ENCODE measurements around the gene PSMD13. TPM values are rescaled to one million over a fixed set of nuclear protein-coding genes. Genes with fewer than 3 reads are reported as not detected.

Gene PSMD13
- total RNA-seq, 1 donor from 2014 or later = 190 TPM

DNA sequence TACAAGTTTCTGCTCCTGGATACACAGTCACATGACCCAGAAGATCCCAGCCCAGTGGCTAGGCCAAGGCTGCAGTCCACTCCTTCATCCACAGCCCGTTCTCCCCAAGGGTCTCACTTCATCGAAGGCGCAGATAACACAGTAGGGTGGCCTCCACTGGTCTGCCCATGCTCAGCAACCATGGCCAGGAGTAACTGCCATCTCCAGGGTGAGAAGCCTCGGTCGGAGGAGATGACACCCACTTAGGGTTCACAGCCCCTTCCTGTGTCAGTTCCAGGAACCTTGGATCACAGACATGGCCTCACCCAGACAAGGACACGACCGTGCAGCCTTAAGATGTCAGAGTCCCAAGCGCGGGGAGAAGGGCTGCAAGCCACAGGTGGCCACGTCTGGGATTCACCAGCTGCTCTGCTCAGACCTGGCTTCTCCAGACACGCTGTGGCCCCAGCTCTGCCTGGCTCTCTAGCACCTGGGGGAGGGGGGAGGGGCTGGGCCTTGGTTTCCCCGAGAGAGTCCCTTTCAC, 32.1 kb upstream of the PSMD13 start:
- no peak for DNase-seq (ENCODE audit: low read depth in 2 of 2)

GRCh38 chr11:205221-206001, 31.4 kb upstream of the PSMD13 start:
- DNase-seq (ENCODE audit: low read depth in 2 of 2) = no peak

- DNase-seq (ENCODE audit: low read depth in 2 of 2) = no peak
Observed at GRCh38 chr11:206002-206384, 30.8 kb upstream of the PSMD13 start.

- DNase-seq (ENCODE audit: low read depth in 2 of 2) = peak in 1 of 2 donors; percentile 46
Observed at GRCh38 chr11:206526-207207, 30.1 kb upstream of the PSMD13 start.

DNA sequence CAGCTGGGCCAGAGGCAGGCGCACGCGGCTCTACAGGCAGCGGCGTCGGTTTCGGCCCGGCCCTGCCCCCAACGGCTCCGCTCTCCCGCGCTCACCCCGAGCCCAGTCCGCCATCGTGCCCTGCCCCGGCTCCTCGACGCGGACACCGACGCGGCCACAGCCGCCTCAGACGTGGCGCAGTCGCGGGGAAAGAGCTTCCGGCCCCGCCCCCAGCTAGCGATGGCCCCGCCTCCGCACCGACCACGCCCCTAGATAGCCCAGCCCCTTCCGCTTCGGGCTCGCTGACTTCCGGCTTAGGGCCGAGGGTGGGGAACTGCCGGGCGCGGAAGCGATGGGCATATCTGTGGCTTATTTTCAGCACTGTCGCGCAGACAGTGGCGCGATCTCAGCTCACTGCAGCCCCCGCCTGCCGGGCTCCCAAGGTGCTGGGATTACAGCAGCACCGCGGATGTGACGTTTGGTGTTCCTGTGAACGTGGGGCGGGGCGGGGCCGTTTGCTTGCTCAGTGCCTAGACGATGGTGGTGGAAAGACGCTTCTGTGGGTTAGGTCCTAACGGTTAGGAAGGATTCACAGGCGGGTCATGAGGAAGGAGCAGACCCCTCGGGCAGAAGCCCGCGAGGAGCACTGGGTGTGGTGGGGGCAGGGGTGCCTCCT, 29.4 kb upstream of the PSMD13 start, which contains the start of the genes BET1L and RIC8A:
TSS of gene BET1L (minus strand) at position 192 of the 655 bp plus-strand sequence. CDS start at position 114, 78 bp downstream.
TSS of gene RIC8A (plus strand) at position 501 of the 655 bp plus-strand sequence. CDS start 1,147 bp downstream, outside the sequence.
- DNase-seq (ENCODE audit: low read depth in 2 of 2) = peak; percentile 96 to 98

GRCh38 chr11:207863-208180, 29.0 kb upstream of the PSMD13 start:
- DNase-seq (ENCODE audit: low read depth in 2 of 2) = peak; percentile 66 to 84

DNA sequence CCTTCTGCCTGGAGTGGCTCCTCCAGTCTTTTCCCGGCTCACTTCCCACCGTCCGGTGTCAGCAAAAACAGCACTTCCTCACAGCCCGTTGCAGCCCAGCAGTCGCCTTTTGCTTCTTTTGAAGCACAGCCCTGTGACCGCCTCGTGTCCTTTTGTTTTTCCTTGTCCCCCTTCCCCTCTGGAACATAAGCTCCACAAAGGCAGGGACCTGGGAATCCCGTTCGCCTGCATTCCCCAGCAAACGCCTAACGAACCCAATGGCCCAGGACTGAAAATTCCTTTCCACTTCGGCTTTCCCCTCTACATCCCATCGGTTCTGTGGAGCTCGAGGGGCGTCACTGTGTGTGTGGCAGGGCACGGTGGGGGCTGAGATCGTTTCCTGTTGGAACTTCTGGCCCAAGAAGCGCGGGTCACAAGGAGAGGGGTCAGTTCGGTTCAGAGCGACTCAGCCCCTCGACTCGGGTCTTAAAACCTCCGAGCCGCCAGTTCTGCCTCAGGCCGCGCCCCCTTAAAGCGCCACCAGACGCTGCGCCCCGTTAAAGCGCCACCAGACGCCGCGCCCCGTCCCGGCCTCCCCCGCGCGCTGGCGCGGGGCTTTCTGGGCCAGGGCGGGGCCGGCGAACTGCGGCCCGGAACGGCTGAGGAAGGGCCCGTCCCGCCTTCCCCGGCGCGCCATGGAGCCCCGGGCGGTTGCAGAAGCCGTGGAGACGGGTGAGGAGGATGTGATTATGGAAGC, 28.4 kb upstream of the PSMD13 start:
- peak; percentile 41 to 86 for DNase-seq (ENCODE audit: low read depth in 2 of 2)

GRCh38 chr11:208917-209260, 27.9 kb upstream of the PSMD13 start:
- no peak for DNase-seq (ENCODE audit: low read depth in 2 of 2)

DNA sequence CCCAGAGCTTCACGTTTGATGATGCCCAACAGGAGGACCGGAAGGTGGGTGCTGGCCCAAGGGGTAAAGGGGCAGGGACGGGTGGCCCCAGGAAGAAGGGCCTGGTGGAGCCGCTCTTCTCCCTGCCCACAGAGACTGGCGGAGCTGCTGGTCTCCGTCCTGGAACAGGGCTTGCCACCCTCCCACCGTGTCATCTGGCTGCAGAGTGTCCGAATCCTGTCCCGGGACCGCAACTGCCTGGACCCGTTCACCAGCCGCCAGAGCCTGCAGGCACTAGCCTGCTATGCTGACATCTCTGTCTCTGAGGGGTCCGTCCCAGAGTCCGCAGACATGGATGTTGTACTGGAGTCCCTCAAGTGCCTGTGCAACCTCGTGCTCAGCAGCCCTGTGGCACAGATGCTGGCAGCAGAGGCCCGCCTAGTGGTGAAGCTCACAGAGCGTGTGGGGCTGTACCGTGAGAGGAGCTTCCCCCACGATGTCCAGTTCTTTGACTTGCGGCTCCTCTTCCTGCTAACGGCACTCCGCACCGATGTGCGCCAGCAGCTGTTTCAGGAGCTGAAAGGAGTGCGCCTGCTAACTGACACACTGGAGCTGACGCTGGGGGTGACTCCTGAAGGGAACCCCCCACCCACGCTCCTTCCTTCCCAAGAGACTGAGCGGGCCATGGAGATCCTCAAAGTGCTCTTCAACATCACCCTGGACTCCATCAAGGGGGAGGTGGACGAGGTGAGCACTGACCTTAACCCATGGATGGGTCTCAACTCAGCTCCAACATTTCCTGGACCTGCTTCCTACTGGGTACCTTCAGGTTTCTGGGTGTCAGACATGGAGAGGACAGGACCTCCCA, 27.3 kb upstream of the PSMD13 start:
- peak in 1 of 2 donors; percentile 24 for DNase-seq (ENCODE audit: low read depth in 2 of 2)

GRCh38 chr11:210122-210802, 26.5 kb upstream of the PSMD13 start:
- DNase-seq (ENCODE audit: low read depth in 2 of 2) = peak in 1 of 2 donors; percentile 24

GRCh38 chr11:210803-211180, 26.0 kb upstream of the PSMD13 start:
- DNase-seq (ENCODE audit: low read depth in 2 of 2) = no peak

DNA sequence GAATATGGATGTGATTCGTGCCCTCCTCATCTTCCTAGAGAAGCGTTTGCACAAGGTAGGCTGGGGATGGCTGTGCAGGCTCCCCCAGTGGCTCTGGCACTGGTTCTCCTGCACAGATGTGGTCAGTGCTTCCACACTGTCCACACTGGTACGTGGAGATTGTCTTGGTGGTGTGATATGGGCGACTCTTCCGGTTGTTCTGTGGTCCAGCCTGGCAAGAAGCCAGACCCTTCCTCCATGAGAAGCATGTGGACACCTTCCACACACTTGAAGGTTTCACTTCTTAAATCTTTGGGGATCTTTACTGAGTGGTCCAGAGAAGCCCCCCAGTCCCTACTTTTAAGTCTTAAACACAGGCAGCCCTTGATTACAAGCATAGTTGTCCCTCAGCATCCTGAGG, 25.5 kb upstream of the PSMD13 start:
- DNase-seq (ENCODE audit: low read depth in 2 of 2) = no peak

GRCh38 chr11:211741-212140, 25.0 kb upstream of the PSMD13 start:
- DNase-seq (ENCODE audit: low read depth in 2 of 2) = no peak

DNA sequence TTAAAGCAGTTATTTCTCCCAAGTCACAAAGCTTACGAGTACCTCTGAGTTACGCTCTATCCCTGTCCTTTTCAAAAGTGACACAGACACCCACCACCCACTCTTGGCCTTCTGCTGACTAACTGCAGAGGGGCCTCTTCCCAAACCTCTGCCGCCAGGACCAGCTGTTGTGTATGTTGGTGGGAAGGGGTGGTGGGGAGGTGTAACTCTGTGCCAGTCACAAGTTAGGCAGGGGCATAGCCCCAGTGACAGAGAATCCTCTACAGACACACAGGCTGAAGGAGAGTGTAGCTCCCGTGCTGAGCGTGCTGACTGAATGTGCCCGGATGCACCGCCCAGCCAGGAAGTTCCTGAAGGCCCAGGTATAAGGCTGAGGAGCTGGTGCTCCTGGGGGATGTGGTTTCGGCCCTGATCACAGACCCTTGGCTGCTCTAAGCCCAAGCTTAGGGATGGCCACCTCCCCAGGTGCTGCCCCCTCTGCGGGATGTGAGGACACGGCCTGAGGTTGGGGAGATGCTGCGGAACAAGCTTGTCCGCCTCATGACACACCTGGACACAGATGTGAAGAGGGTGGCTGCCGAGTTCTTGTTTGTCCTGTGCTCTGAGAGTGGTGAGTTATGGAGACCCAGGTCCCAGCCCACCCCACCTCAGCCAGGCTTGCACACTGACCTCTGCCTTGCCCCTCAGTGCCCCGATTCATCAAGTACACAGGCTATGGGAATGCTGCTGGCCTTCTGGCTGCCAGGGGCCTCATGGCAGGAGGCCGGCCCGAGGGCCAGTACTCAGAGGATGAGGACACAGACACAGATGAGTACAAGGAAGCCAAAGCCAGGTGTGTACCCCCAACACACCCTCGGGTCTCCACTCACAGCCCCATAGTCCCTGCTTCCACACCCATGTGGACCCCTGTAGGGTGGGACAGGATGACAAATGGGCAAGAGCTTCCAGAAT, 24.4 kb upstream of the PSMD13 start:
- no peak for DNase-seq (ENCODE audit: low read depth in 2 of 2)

- no peak for DNase-seq (ENCODE audit: low read depth in 2 of 2)
Observed at GRCh38 chr11:213111-213510, 23.7 kb upstream of the PSMD13 start.

DNA sequence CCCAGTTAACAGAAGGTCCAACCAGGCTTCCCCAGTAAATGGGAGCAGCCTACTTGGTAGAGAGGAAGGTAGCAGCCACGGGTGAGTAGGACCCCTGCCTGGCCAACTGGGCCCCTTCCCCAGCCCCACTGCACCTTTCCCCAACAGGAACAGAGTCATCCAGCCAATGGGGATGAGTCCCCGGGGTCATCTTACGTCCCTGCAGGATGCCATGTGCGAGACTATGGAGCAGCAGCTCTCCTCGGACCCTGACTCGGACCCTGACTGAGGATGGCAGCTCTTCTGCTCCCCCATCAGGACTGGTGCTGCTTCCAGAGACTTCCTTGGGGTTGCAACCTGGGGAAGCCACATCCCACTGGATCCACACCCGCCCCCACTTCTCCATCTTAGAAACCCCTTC, 22.7 kb upstream of the PSMD13 start:
- DNase-seq (ENCODE audit: low read depth in 2 of 2) = no peak

- no peak for DNase-seq (ENCODE audit: low read depth in 2 of 2)
Observed at GRCh38 chr11:215581-216037, 21.2 kb upstream of the PSMD13 start.

DNA sequence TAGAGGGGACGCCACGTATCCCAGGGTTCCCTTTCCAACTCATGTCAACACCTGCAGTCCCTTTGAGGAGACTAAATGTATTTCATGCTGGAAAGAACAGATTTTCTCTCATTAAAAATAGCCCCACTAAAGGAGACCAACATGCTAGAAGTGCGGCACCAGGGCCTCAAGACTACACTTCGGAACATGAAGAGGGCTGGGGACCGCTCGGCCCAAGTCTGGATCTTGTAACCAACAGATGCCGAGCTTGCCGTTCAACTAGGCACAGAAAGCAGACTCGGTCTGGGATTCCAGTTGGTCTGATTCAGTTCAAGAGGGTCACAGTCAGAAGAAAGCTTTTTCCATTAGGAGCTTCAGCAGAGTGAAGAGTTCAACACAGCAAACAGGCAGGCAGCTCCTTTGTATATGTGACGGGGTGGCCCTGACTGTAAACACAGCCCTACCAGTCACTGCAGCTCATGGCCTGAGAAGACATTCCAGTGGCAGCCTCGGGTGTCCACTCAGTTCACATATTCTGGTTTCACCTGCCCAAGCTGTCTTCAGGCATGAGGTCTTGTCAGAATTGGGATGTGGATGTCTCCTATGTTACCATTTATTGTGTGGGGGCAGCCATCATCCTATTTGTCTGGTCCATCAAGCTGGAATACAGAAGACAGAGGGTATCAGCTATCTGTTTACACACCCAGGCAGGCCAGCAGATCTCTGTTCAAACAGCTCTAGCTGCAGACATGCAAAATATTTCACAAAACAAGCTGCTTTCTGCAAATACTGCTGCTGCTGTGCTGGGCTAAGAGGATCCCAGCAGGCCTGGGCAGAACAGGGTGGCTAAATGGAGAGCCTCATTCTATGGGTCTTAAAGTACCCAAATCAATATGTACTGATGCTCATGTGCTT, 20.4 kb upstream of the PSMD13 start:
- no peak for DNase-seq (ENCODE audit: low read depth in 2 of 2)

Measured in dermis microvascular lymphatic vessel endothelial cell (primary cell).